Kidney (tissue), 14 donors: ENCODE results near the gene TTC6. TPM values are rescaled to one million over a fixed set of nuclear protein-coding genes. Genes with fewer than 3 reads are reported as not detected.

Experiments
- DNase-seq, 5 donors: peaks; one replicate each; pipeline ENCODE4 v3.0.0-alpha.2; 2013 to 2020
- FAIRE-seq: peaks from 2 replicates; lab custom pipeline; 2012; peaks lifted over from hg19 to GRCh38; lab: Jason Lieb, UNC
- H3K27ac ChIP-seq, 2 donors: one replicate each; pipeline ENCODE4 v1.7.0; 2013; ENCODE audit warnings: low read depth in 2 of 2, low read length in 2 of 2, inconsistent platforms in 1 of 2
- H3K27me3 ChIP-seq: one replicate; pipeline ENCODE4 v1.7.1; 2013; ENCODE audit warnings: low read length, inconsistent platforms; ENCODE audit not compliant: control insufficient read depth, insufficient read depth
- H3K36me3 ChIP-seq, 3 donors: one replicate each; pipeline versions ENCODE4 v1.7.0 to v1.7.1; 2013; ENCODE audit warnings: low read length in 3 of 3, control low read depth in 1 of 3, inconsistent platforms in 1 of 3; ENCODE audit not compliant: insufficient read depth in 3 of 3, control insufficient read depth in 2 of 3
- H3K4me1 ChIP-seq, 3 donors: one replicate each; pipeline versions ENCODE4 v1.7.0 to v1.7.1; 2013; ENCODE audit warnings: low read length in 3 of 3, inconsistent platforms in 1 of 3, low read depth in 1 of 3; ENCODE audit not compliant: control insufficient read depth in 2 of 3, insufficient read depth in 2 of 3
- H3K4me3 ChIP-seq, 3 donors: one replicate each; pipeline versions ENCODE4 v1.7.0 to v1.8.1; 2013; ENCODE audit warnings: low read length in 3 of 3, control low read depth in 1 of 3, inconsistent platforms in 1 of 3
- H3K9ac ChIP-seq, 3 donors: one replicate each; pipeline versions ENCODE4 v1.7.0 to v1.7.1; 2013; ENCODE audit warnings: low read length in 3 of 3, control low read depth in 1 of 3, inconsistent platforms in 1 of 3
- H3K9me3 ChIP-seq, 3 donors: one replicate each; pipeline versions ENCODE4 v1.7.0 to v1.7.1; 2013; ENCODE audit warnings: low read length in 3 of 3, control low read depth in 1 of 3, inconsistent platforms in 1 of 3; ENCODE audit not compliant: control insufficient read depth in 2 of 3, insufficient read depth in 1 of 3
- CTCF ChIP-seq: IDR thresholded peaks from 3 replicates; pipeline ENCODE4 v1.5.1; 2012; ENCODE audit warnings: mild to moderate bottlenecking, moderate library complexity, borderline replicate concordance; ENCODE audit not compliant: insufficient read depth; ENCODE audit errors: extremely low read depth
- intact Hi-C: fragments of 100-400 bp; cut with DNase I; formaldehyde crosslinking; loops from one replicate; pipeline ENCODE4 v1.11.1; 2022
- polyA plus RNA-seq: library from polyadenylated mRNA; stranded (reverse); fragments of 350-450 nt; fragmentation: Illumina TruSeq; extraction: RNeasy Lipid Tissue Mini Kit (QIAGEN cat#74804); gene quantifications from one replicate; pipeline ENCODE4 v1.2.3, GENCODE V29; 2014; ENCODE audit warnings: low read depth, low replicate concordance; ENCODE audit not compliant: insufficient read depth
- total RNA-seq: library from RNA; stranded (reverse); fragmentation: NEBNext Ultra II Directional; extraction: Animal tissue kit (Norgen Biotek cat#: 25700); gene quantifications from one replicate; pipeline ENCODE4 v1.2.1, GENCODE V29; 2021
- donor health status: control.
- donor health status: control.
- donor health status: control.
- donor health status: control.
- donor health status: control.
- donor health status: DM: yes; HTN: yes; CAD: no.
- donor health status: Normal renal cell carcinoma (clear cell type).

Gene TTC6
- total and polyA plus RNA-seq, 2 donors from 2014 or later, result not detected

GRCh38 chr14:37590428-37591139 is 4.8 kb upstream of the TTC6 start:
- Histone ChIP-seq H3K4me3 (no peak overlapping the region), H3K4me1 (peaks cover 0 to 1% (median 0%) of the 10 kb centered on the region in 3 donors), H3K9ac (no peak overlapping the region), H3K9me3 (no peaks in the 10 kb centered on the region), H3K27ac (no peak overlapping the region), H3K36me3 (no peaks in the 10 kb centered on the region), H3K27me3 (peaks cover 77% of the 10 kb centered on the region)
- intact Hi-C loops, result no loop called here
- TF ChIP-seq CTCF, result no peak
- FAIRE-seq (no peak), DNase-seq (peak in 1 of 5 donors; percentile 22)

GRCh38 chr14:37591311-37591940 is 4.0 kb upstream of the TTC6 start:
- intact Hi-C loops, result no loop called here
- Histone ChIP-seq H3K9ac (no peak overlapping the region), H3K27ac (no peak overlapping the region)

GRCh38 chr14:37591941-37592481 is 3.4 kb upstream of the TTC6 start:
- Histone ChIP-seq H3K9ac (no peak overlapping the region), H3K4me1 (peaks cover 0 to 6% (median 0%) of the 10 kb centered on the region in 3 donors), H3K27ac (no peak overlapping the region), H3K36me3 (no peaks in the 10 kb centered on the region), H3K9me3 (no peaks in the 10 kb centered on the region), H3K4me3 (no peak overlapping the region), H3K27me3 (peaks cover 77% of the 10 kb centered on the region)
- intact Hi-C loops, result no loop called here
- DNase-seq, result peak in 3 of 5 donors; percentile 20 to 53 (median 20)
- TF ChIP-seq CTCF, result no peak
- no peak for FAIRE-seq

More at GRCh38 chr14:37591311-37591940, 4.0 kb upstream of the TTC6 start:
- no peak for TF ChIP-seq CTCF
- no peak for FAIRE-seq
- DNase-seq, result peak in 3 of 5 donors; percentile 34 to 57 (median 35)
- peaks cover 77% of the 10 kb centered on the region for H3K27me3 ChIP-seq
- H3K4me1 ChIP-seq, result peaks cover 0 to 6% (median 0%) of the 10 kb centered on the region in 3 donors
- no peak overlapping the region for H3K4me3 ChIP-seq
- no peaks in the 10 kb centered on the region for H3K9me3 ChIP-seq
- H3K36me3 ChIP-seq, result no peaks in the 10 kb centered on the region
